Lung microvascular endothelial cell (primary cell): ENCODE data around the gene FGF6. TPM values are rescaled to one million over a fixed set of nuclear protein-coding genes. Genes with fewer than 3 reads are reported as not detected.
"Not testable (repeated sequence)": the region's sequence is repeated elsewhere in the genome, so short reads cannot be mapped to it uniquely, and the experiment has no call there.

Experiments
- DNase-seq, 2 donors: peaks; one replicate each; pipeline versions ENCODE4 v3.0.0 to v3.0.0-alpha.2; 2010; ENCODE audit warnings: low read depth in 2 of 2
- total RNA-seq: library from RNA; depleted of rRNA; stranded (reverse); fragments of >200 nt; gene quantifications from 2 replicates; pipeline ENCODE4 v1.2.1, GENCODE V29; 2014

The FGF6 gene
- total RNA-seq, 1 donor from 2014 or later, result not detected

- no peak for DNase-seq
These were observed 26.7 kb downstream of the FGF6 start for GRCh38 chr12:4418913-4419312.

- no peak for DNase-seq
These were observed 27.7 kb downstream of the FGF6 start for GRCh38 chr12:4417936-4418335.

- no peak for DNase-seq
These were observed 28.2 kb downstream of the FGF6 start for GRCh38 chr12:4417455-4417854.

- DNase-seq, result no peak
These were observed 29.3 kb downstream of the FGF6 start for GRCh38 chr12:4416276-4416675.

- DNase-seq, result no peak
These were observed 33.1 kb downstream of the FGF6 start for GRCh38 chr12:4412465-4412864.

- DNase-seq, result no peak
These were observed 33.6 kb downstream of the FGF6 start for GRCh38 chr12:4412056-4412455.

GRCh38 chr12:4407136-4407535 is 38.5 kb downstream of the FGF6 start:
- no peak for DNase-seq

- DNase-seq, result not testable (repeated sequence)
These were observed 40.6 kb downstream of the FGF6 start for GRCh38 chr12:4404877-4405637.

- DNase-seq, result no peak
These were observed 42.6 kb downstream of the FGF6 start for GRCh38 chr12:4402996-4403395.

- DNase-seq, result no peak
These were observed 44.5 kb downstream of the FGF6 start for GRCh38 chr12:4401117-4401516.

- no peak for DNase-seq
These were observed 49.8 kb downstream of the FGF6 start for GRCh38 chr12:4395818-4396217.

GRCh38 chr12:4393211-4393610 is 52.4 kb downstream of the FGF6 start:
- DNase-seq, result no peak

- peak; percentile 66 to 73 for DNase-seq
These were observed 53.3 kb downstream of the FGF6 start for GRCh38 chr12:4392223-4392742.

GRCh38 chr12:4388662-4389061 is 57.0 kb downstream of the FGF6 start:
- no peak for DNase-seq

- DNase-seq, result no peak
These were observed 57.6 kb downstream of the FGF6 start for GRCh38 chr12:4388032-4388431.

GRCh38 chr12:4387607-4388006 is 58.0 kb downstream of the FGF6 start:
- no peak for DNase-seq

GRCh38 chr12:4386801-4387200 is 58.8 kb downstream of the FGF6 start:
- no peak for DNase-seq

Other genes starting within 250 kb of the FGF6 start
- 80.6 and 141 TPM in 2 replicates for gene CCND2, start 172.1 kb downstream of the FGF6 start, total RNA-seq
- gene TIGAR, start 124.6 kb downstream of the FGF6 start, total RNA-seq, result 8.3 and 14.8 TPM in 2 replicates
- not detected in 2 replicates for gene FGF23, start 66.1 kb downstream of the FGF6 start, total RNA-seq
- gene RAD51AP1, start 93.1 kb upstream of the FGF6 start, total RNA-seq, result 2.4 and 7.6 TPM in 2 replicates
- 47.1 and 47.8 TPM in 2 replicates for gene DYRK4, start 116.4 kb upstream of the FGF6 start, total RNA-seq
- gene AKAP3, start 203.2 kb upstream of the FGF6 start, total RNA-seq, result 0.20 and 1.3 TPM in 2 replicates
- gene NDUFA9, start 203.3 kb upstream of the FGF6 start, total RNA-seq, result 45.1 and 51.0 TPM in 2 replicates